Stimulated activated CD8-positive, alpha-beta memory T cell treated with anti-CD3 and anti-CD28 coated beads, Interleukin-7, amount 100 ng/mL, for 4 hours (primary cell): ENCODE results near the gene FOXL2NB.

Experiments
- DNase-seq, 2 donors: peaks; one replicate each; pipeline ENCODE4 v3.0.0-alpha.2; 2020; ENCODE audit warnings: low read depth in 2 of 2

FOXL2NB gene

DNA sequence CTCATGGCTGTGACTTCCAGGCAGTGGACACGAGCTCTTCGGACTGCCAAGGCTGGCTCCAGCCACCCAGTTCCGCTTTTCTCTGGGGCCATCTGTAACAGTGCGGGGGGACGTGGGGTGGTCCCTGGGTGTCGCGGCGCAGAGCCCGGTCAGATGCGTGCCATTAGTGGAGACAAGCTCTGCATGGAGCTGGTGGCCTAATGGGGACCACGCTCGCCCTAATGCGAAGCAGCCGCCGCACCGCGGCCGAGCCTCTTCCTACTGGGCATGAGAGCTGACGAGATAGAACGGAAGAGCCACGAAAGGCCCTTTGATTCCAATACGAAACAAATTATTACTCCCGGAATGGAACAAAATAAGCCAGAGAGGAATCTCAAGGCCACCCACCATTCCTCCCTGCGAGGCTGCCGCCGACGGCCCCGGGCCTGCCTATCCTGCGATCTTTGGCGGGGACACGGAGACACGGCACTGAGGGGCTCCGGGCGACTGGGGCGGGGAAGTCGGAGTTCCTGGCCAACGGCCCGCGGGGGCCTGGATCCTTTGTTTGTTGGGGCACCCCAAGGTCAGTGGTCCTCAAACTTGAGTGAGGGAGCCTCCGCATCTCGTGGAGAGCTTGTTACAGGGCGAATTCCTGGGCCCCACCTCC lies 18.2 kb upstream of the FOXL2NB start:
- DNase-seq: no peak

DNA sequence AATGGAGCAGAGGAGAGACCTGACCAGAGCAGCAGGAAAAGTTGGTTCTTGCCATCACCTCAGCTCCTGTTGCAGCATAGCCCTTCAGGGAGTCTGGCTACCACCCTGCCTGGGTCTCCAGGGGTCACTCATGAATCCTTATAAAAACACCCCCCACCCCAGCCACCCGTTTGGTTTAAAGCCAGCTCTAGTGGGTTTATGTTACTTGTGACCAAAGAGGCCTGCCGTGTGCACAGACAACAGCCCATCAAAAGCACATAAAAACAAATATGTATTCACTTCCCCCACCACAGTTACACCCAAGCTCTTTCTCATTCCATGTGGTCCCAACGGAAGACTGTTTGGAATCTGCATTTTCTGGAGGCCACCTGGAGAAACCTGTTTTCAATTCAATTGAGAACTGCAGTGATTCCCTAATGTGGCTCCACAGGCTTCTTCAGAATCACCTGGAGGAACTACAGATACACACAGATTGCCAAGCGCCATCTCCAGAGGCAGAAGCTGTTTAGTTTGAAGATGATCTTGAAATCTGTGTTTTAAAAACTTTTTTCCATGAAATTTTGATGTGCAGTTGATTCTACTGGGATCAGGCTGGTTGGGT lies 13.8 kb upstream of the FOXL2NB start:
- no peak for DNase-seq

DNA sequence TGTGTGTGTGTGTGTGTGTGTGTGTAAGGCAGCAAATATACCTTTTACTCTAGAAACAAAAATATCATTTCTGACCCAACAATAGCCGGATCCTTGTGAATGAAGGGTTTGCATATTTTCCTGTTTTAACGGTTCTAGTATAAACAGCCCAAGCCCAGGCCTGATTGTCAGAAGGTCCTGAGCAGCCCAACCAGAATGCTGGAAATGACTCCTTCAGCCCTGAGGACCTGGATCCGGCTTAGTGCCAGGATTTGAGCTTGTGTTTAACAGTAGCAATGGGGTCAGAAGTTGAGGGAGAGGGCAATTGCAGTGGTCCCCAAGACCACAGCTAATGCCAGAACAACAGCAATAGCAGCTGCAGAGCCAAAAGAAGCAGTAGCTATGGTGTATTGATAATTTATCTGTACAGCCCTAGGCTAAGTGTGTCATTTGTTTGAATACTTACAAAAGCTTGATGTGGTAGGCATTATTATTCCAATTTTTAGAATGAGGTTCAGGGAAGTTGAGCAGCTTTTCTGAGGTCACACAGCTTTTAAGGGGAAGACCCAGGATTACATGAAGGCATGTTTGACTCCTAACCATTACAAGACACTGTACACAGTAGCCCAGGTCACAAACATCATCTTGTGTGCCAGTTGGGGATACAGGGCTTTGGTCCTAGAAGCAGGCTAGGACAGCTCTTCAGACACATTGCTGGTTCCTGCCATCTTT lies 12.9 kb upstream of the FOXL2NB start:
- no peak for DNase-seq

DNA sequence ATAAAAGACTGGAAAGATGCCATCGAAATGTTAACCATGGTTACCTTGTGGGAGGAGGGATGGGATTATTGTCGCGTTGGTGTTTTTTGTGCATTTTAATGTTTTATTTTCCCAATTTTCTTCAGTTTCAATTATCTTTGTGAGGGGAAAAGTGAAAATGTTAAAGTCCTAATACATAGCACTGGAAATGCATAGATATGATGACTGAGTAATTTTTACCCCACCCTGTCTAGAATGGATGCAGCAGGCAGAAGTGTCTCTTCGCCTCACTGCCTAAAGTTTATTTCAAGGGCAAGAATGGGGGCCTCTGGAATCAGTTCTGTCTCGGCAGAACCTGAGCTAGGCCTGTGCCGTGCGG lies 11.5 kb upstream of the FOXL2NB start:
- DNase-seq: no peak

DNA sequence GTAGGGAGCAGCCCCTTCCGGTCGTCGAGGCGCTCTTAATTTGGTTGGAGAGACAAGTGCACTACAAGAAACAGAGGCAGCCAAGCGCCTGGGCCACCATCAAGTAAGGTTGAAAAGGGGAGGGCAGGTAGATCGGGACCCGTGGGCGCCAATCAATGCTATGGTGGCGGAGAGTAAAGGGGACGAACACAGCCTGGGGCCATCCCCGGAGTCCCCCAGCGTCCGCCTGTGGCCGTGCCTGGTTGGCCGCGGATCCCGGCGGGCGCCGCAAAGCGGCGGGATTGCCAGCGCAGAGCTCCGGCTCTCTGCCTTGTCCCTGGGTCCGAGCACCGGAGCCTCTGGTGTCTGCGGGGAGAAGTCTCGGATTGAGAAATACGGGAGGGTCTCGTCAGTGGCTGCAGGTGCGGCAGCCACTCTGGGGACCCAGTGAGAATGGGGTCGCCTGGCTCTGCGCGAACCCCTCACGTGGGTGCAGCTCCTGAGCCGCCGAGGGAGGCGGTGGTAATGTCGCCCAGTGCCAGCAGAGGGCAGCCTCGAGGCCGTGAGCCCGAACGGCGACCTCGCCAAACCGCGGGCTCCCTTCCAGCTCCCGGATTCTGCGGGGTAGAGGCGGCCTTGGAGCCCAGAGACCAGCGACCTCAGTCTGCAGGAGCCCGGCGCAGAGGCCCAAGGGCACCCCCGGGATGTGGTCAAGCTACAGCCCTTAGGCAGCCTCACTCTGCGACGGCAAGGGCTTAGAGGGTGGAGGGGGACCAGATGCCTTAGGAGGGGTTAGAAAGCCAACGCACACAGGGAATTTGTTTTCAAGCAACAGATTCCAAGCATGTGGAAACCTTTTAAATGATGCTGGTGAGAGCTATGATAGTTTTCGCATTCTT lies 10.9 kb upstream of the FOXL2NB start:
- DNase-seq: peak; percentile 33 to 53

DNA sequence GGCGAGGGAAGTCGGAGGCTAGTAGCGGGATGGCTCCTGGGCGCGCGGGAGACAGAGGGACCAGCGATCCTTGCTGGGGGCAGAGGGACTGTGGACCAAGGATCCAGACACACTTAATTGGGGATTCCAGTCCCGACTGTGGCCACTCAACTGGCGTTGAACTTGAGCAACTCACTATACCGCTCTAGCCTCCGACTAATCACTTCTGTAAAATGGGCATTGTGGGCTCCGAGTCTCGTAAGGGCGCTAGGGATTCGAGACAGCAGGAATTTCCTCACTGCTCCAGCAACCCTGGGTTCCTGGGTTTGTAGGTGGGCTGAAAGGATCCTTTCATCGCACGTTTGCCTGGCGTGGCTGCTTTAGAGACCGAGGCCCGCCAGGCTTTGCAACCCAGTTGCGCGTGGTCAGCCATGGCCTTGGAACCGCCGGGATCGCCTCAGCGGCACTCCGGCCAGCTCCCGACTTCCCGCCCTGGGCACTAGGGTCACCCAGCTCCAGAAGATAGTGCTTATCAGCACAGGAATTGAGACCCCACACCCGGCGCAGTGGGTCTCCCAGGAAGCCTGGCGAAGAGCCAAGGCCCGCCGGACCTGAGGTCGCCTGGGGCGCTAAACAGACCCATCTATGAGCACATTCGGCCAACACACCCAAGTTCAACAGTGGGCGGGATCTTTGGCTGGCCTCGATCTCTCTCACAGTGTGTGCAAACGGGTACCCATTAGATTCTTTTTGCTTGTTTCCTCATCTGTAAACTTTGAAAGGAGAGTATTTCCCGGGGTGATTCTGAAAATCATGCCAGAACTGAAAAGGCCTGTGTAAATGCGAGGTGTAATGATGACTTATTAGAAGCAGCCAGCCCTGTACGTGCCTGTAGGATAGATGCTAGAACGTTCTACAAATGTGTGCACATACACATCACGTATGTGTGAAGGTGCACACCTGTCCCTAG lies 10.0 kb upstream of the FOXL2NB start:
- DNase-seq: no peak

DNA sequence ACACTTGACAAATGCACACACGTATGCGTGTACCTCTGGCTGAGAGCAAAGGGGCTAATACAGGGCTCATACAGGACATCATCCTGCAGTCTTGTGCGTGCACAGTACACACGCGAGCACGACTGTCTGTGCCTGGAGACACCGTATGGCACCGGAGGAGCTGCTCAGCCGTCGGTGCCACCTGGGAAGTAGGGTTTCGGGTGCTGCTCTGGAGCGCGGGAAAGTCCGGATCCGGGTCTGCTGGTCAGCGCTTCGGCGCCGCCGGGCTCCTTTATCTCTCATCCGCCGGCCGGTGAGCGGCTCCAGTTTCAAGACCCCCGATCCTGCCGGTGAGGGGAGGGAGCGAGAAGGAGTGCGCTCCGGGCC lies 9.3 kb upstream of the FOXL2NB start:
- no peak for DNase-seq

DNA sequence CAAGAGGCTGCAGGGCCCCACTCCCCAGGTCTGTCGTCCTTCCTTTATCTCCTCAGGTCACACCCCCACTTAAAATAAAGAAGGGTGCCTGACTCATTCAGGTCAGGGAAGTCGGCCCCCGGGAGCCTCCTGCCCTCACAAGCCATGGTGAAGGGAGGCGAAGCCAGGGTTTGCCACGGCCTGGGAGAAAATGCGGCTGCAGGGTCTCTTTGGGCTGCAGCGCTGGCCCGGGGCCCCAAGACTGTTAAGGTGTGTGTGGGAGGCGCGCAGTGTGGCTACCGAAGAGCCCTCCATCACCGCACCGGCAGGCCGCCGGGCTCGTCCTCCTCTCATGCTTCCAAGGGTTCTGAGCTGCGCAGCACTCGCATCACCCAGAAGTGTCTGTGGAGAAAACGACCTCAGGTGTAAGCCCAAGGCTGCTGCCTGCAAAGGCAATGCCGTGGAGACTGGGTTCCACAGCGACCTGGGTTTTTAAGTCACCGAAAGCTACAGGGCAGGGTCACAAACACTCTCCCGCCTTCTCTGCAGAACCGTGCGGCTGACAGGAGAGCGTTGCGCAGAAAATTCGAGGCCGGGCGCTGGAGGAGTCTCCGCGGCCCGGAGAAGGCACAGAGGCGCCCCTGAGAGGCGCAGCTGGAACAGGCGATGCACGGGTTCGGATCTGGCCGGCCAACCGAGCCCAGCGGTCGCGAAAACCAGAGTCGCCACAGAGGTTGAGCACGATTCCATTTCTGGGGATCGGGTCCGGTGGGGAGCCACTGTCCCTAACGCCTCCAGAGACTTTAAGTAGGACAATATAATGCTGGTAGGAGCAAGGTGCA lies 8.8 kb upstream of the FOXL2NB start:
- no peak for DNase-seq

DNA sequence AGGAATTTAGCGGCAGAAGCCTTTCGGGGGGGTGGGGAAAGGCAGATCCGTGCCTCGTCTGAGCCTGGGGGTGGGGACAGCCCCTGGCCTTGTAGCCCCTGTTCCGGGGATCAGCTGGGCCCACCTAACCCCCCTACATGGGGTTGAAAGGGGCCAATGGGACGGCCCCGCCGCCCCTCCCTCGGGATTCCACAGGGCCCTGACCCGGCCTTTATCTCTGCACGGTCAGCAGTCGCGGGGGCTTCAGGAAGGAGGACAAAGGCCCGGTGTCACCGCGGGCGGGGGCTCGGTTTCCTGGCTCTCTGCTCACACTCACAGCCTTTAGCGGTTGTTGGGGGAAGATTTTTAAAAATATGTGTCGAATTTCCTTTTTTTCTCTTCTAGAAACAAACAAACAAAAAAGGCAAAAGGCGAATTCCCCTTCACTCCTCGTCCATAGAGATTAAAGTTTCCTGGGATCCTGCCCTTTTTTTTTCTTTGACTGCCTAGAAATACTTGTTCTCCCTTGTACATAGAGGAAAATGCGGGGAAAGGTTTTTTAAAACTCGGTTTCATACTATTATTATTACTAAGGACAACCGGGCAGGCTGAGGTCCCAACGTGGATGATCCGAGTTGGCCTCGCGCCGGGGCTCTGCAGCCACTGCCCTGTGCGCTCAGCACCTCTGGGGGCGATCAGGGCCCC lies 8.0 kb upstream of the FOXL2NB start:
- no peak for DNase-seq

DNA sequence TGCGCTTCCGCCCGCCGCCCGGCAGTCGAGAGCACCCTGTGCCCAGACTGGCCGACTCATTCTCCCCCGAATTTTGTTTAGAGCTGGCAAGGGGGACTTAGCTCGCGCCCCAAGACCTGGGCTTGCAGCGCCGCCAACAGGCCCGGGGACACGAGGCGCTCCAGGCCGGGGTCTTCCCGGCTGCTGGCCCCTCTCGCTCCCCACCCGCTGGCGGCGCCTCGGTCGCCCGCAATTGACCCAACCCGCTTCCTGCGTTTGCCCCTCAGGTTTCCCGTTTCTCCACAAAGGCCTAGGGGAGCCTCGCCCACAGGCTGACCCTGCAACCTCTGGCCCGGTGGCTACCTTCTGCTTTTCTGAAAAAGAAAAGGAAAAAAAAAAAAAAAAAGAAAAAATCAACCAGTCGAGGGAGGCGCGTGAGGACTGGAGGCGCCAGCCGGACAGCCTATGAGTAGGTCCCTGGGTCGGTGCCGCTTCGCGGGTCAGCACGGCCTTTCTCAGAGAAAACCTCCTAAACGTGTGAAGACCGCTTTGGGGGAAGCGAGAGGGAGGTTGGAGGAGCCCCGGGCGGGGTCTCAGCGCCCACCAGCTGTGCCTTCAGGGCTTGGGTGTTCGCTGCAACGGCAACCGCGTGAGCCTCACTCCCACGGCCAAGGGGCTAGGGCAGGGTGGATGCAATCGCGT lies 7.3 kb upstream of the FOXL2NB start:
- DNase-seq: no peak

DNA sequence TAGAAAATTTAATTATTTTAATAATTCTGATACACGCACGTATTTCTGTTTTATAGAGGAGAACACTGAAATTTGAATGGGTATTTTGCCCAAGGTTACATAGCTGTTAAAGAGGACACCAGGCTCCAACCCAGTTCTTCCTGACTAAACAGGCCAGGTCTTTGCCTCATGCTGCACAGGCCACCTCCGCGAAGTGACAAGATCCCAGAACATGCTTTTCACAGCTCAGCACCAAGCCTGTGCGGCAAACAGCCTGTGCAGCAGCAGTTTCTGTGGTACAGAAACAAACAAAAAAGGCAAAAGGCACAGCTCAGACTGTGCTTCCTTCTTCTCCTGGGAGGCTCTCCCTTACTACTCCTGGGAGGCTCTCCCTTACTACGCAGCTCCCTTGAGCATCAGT lies 6.6 kb upstream of the FOXL2NB start:
- no peak for DNase-seq

DNA sequence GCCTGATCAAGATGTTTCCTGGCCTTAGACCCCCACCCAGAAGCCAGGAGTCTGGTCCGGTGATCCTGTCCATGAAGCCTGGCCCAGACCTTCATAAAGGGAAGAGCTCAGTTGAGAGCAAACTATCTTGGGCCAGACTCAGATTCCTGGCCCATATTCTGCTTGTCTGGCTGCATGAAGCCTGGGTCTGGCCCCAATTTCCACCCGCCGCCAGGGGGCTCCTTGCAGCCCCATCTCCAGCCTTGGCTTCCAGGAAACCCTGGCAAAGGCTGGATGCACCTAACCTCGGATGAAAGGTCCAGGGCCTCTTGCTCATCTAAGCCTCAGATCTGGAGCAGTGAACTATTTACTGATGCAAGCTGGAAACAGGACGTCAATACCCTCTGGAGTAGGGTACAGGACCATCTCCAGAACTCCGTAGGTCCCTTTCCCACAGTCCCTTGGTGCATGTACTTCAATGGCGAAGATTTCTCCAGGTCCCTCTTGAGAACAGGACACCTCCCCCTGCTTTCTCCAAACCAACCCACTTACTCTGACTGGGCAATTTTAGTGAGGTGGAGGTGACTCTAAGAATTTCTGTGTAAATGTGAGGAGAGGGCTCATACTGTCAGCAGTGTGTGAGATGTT lies 5.6 kb upstream of the FOXL2NB start:
- DNase-seq: no peak

DNA sequence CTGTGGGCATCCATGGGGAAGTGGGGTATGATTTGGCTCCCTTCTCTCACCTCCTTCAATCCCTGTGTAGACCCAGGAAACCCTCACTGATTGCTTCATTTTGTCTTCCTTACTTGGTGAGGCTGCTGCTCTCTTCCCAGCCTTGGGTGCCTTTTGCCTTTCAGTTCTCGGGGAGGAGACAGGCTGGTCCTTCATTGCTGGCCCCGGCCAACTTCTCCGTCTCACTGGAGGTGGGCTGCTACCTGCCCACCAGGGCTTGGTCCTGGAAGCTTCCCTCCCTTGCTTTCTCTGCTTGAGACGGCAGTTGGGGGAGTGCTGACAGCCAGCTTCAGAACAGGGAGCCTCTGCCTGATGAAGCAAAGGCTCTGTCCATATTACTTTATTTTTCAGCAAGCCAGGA lies 4.7 kb upstream of the FOXL2NB start:
- no peak for DNase-seq

DNA sequence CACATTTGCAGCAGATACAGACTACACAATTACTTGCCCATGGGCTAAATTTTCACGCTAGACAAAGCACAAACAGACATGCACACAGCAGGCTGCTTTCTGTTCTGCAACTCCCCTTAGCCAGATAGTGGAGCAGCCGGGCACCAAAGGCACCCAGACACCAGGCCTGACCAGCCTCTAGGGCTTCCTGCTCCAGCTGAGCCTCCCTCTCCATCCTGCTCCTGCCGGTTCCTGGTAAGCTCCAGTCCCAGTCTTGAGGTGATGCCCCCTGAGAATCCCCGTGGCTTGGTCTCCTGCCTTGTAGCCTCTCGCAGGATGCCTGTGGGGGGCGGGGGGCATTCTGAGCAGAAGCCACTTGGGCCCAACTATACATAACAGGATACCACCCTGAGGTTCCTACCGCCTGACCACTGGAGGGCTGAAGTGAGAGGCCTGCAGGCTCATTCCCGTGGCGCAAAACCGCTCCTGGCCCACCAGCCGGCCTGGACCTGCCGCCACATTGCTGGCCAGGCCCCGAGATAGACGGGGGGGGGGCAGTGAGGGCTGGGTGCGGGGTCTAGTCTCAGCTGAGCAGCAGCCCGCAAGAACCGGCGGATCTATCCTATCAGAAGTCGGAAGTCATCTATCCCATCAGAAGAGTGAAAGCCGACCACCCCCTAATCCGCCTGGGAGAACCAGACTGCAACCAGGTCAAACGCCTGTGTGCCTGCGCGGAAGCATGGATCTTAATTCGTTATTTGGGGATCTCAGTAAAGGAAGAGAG lies 4.0 kb upstream of the FOXL2NB start:
- no peak for DNase-seq

DNA sequence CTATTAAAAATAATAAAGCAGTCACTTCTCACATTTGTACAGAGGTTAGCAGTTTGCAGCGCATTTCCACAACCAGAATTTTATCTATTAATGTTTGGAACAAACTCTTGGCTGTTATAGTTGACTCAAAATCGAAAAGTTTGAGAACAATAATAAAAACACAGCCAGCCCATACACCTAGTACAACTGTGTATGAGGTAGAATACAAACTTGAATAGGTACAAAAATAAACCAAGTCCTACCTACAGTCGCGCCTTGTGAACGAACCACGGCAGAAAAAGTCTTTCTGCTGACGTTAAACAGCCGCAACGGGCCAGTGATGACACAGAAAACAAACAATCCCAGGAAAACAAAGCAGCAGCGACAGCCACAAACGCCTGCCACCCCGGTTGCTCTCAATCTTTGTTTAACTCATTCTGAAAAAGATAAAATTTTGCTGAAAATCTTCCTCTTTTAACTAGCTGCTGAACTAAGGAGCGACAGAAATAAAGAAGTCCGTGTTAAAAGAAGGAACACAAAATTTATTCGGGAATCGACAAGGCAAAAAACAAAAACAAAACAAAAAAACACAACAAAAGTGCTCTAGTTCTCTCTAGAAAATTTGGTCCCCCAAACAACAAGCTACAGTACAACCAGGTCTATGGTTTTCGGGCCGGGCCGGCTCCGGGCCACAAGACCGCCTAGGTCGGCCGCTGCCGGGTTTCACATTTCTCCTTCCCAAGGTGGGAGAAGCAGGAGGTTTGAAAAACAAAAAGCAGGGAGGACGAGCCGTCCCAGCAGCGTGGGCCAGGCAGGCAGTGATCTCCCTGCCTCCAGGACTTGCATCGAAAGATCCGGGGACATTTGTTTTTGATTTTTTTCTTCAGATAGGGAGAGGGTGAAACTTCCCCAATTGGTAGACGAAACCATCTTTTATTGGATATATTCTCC lies 3.0 kb upstream of the FOXL2NB start:
- DNase-seq: no peak

DNA sequence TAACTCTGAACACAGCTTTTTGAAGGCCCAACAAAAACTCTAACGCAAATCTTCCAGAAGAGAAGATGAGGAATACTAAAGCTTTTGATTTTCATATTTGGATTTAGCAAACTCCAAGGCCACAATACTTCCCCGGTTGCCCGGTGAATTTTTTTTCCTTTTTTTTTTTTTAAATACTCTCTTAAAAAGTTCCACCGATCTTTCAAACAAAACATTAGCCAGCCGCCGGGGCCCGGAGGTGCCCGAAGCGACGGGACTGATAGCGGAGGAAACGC lies 2.4 kb upstream of the FOXL2NB start:
- no peak for DNase-seq
